Upper lobe of left lung (tissue), 6 donors: ENCODE data around the gene MANEAL. TPM values are rescaled to one million over a fixed set of nuclear protein-coding genes. Genes with fewer than 3 reads are reported as not detected.

ENCODE experiments used
- ATAC-seq, 2 donors: fragments of 200-7000 bp; cut with Tn5 transposase; one replicate each; pipeline ENCODE4 v1.9.1; 2022; ENCODE audit warnings: mild to moderate bottlenecking in 2 of 2, moderate library complexity in 2 of 2; ENCODE audit not compliant: low FRiP score in 2 of 2
- DNase-seq, 2 donors: peaks; one replicate each; pipeline ENCODE4 v3.0.0-alpha.2; 2019 to 2020
- H3K27ac ChIP-seq, 4 donors: fragments of 200-600 bp; sonication (generic); one replicate each; pipeline ENCODE4 v1.5.1; 2016 to 2019
- H3K27me3 ChIP-seq, 4 donors: fragments of 200-600 bp; sonication (generic); one replicate each; pipeline ENCODE4 v1.5.1; 2017 to 2019
- H3K36me3 ChIP-seq, 4 donors: fragments of 200-600 bp; sonication (generic); one replicate each; pipeline ENCODE4 v1.5.1; 2016 to 2019
- H3K4me1 ChIP-seq, 4 donors: fragments of 200-600 bp; sonication (generic); one replicate each; pipeline ENCODE4 v1.5.1; 2018 to 2019
- H3K4me3 ChIP-seq, 4 donors: fragments of 200-600 bp; sonication (generic); one replicate each; pipeline ENCODE4 v1.5.1; 2017 to 2019; ENCODE audit warnings: mild to moderate bottlenecking in 2 of 4, moderate library complexity in 1 of 4
- H3K9me3 ChIP-seq, 4 donors: fragments of 200-600 bp; sonication (generic); one replicate each; pipeline ENCODE4 v1.5.1; 2018 to 2019
- CTCF ChIP-seq, 6 experiments: fragments of 450-650 bp in 4 of 6; fragments of 200-600 bp in 2 of 6; sonication (generic) in 2 of 6; IDR thresholded peaks; one replicate each; pipeline ENCODE4 v1.5.1; 2016 to 2019; ENCODE audit warnings: antibody characterized with exemption in 6 of 6
- EP300 ChIP-seq, 4 donors: sonication (generic); formaldehyde crosslinking; IDR thresholded peaks; one replicate each; pipeline ENCODE4 v1.5.1; 2017; ENCODE audit warnings: antibody characterized with exemption in 4 of 4, control low read depth in 2 of 4
- POLR2A ChIP-seq, 4 donors: fragments of 450-650 bp; IDR thresholded peaks; one replicate each; pipeline ENCODE4 v1.5.1; 2016 to 2017; ENCODE audit warnings: antibody characterized with exemption in 4 of 4, mild to moderate bottlenecking in 2 of 4
- POLR2AphosphoS5 ChIP-seq, 2 donors: sonication (generic); formaldehyde crosslinking; IDR thresholded peaks; one replicate each; pipeline ENCODE4 v1.5.1; 2017; ENCODE audit warnings: antibody characterized with exemption in 2 of 2
- WGBS, 2 donors: methylation state at CpG; one replicate each; pipeline ENCODE4 v1.1.5; 2017 to 2018; 5-methylcytosine and 5-hydroxymethylcytosine counted together
- total RNA-seq, 6 donors: library from RNA; depleted of rRNA in 4 of 6; stranded (reverse); fragments of >200 nt in 4 of 6; gene quantifications; one replicate each; pipeline versions ENCODE4 v1.1.0 to v1.2.1, GENCODE V29; 2016 to 2021
- donor health status: DM: no; HTN: no; CAD: no; lungs with moderate emphysema.
- donor health status: DM: no; HTN: yes; CAD: no; lungs with severe emphysema.

The MANEAL gene
- total RNA-seq, 6 donors from 2014 or later: 2.8 to 8.1 (median 5.2) TPM

GRCh38 chr1:37831109-37831508, 37.5 kb downstream of the MANEAL start:
- no peaks in the 10 kb centered on the region for H3K9me3 ChIP-seq
- no peak for DNase-seq
- H3K4me3 ChIP-seq: no peak overlapping the region
- ATAC-seq: no peak
- H3K36me3 ChIP-seq: peaks cover 25 to 90% (median 48%) of the 10 kb centered on the region in 4 donors
- WGBS, 2 donors: 95 to 99% methylated on average over 4 of the region's 4 CpGs
- no peaks in the 10 kb centered on the region for H3K4me1 ChIP-seq
- no peak for TF ChIP-seq EP300 (IDR thresholded peaks at IDR 0.05)
- no peak for TF ChIP-seq CTCF (IDR thresholded peaks at IDR 0.05)
- no peak for TF ChIP-seq POLR2AphosphoS5 (IDR thresholded peaks at IDR 0.05)
- no peak for TF ChIP-seq POLR2A (IDR thresholded peaks at IDR 0.05)
- no peak overlapping the region for H3K27ac ChIP-seq
- no peaks in the 10 kb centered on the region for H3K27me3 ChIP-seq

GRCh38 chr1:37831809-37832208, 38.2 kb downstream of the MANEAL start:
- Histone ChIP-seq H3K27ac (no peak overlapping the region), H3K9me3 (no peaks in the 10 kb centered on the region), H3K36me3 (peaks cover 25 to 94% (median 50%) of the 10 kb centered on the region in 4 donors), H3K4me1 (no peaks in the 10 kb centered on the region), H3K27me3 (no peaks in the 10 kb centered on the region), H3K4me3 (no peak overlapping the region)
- ATAC-seq (no peak), DNase-seq (no peak)
- 68 to 76% methylated on average over 2 of the region's 2 CpGs for WGBS, 2 donors
- TF ChIP-seq EP300 (IDR thresholded peaks at IDR 0.05) (no peak), POLR2AphosphoS5 (IDR thresholded peaks at IDR 0.05) (no peak), POLR2A (IDR thresholded peaks at IDR 0.05) (no peak)

- Histone ChIP-seq H3K27ac (no peak overlapping the region), H3K9me3 (no peaks in the 10 kb centered on the region), H3K27me3 (no peaks in the 10 kb centered on the region), H3K4me3 (no peak overlapping the region), H3K36me3 (peaks cover 32 to 90% (median 65%) of the 10 kb centered on the region in 4 donors), H3K4me1 (no peaks in the 10 kb centered on the region)
- ATAC-seq (no peak), DNase-seq (no peak)
- 64 to 84% methylated on average over 3 of the region's 3 CpGs for WGBS, 2 donors
- TF ChIP-seq CTCF (IDR thresholded peaks at IDR 0.05) (no peak), POLR2A (IDR thresholded peaks at IDR 0.05) (no peak), EP300 (IDR thresholded peaks at IDR 0.05) (no peak), POLR2AphosphoS5 (IDR thresholded peaks at IDR 0.05) (no peak)
These were observed 43.1 kb downstream of the MANEAL start for GRCh38 chr1:37836788-37837187.

- Histone ChIP-seq H3K36me3 (peaks cover 18 to 64% (median 44%) of the 10 kb centered on the region in 4 donors), H3K27me3 (no peaks in the 10 kb centered on the region), H3K9me3 (no peaks in the 10 kb centered on the region), H3K27ac (no peak overlapping the region), H3K4me1 (peaks cover 4 to 10% (median 9%) of the 10 kb centered on the region in 4 donors), H3K4me3 (no peak overlapping the region)
- no peak for ATAC-seq
- DNase-seq: no peak
- 94 to 96% methylated on average over 9 to 10 of the region's 10 CpGs for WGBS, 2 donors
- TF ChIP-seq CTCF (IDR thresholded peaks at IDR 0.05) (no peak), POLR2A (IDR thresholded peaks at IDR 0.05) (no peak), EP300 (IDR thresholded peaks at IDR 0.05) (no peak), POLR2AphosphoS5 (IDR thresholded peaks at IDR 0.05) (no peak)
These were observed 46.0 kb downstream of the MANEAL start for GRCh38 chr1:37839676-37840075.

GRCh38 chr1:37840711-37841110, 47.1 kb downstream of the MANEAL start:
- DNase-seq (no peak), ATAC-seq (no peak)
- 77 to 86% methylated on average over 1 of the region's 1 CpG for WGBS, 2 donors
- TF ChIP-seq CTCF (IDR thresholded peaks at IDR 0.05) (no peak), POLR2AphosphoS5 (IDR thresholded peaks at IDR 0.05) (no peak), EP300 (IDR thresholded peaks at IDR 0.05) (no peak), POLR2A (IDR thresholded peaks at IDR 0.05) (no peak)
- Histone ChIP-seq H3K27me3 (no peaks in the 10 kb centered on the region), H3K4me1 (peaks cover 4 to 11% (median 9%) of the 10 kb centered on the region in 4 donors), H3K27ac (no peak overlapping the region), H3K9me3 (no peaks in the 10 kb centered on the region), H3K36me3 (peaks cover 10 to 53% (median 35%) of the 10 kb centered on the region in 4 donors), H3K4me3 (no peak overlapping the region)
